SKM-1 (cell line): ENCODE measurements around the gene PDK2.
A peak's percentile ranks its signal among the peaks of the same experiment; 100 is the strongest.

Source experiments
- DNase-seq: peaks from one replicate; lab custom pipeline; 2025; ENCODE audit not compliant: unreplicated experiment; lab: John Stamatoyannopoulos, UW

Gene PDK2

DNA sequence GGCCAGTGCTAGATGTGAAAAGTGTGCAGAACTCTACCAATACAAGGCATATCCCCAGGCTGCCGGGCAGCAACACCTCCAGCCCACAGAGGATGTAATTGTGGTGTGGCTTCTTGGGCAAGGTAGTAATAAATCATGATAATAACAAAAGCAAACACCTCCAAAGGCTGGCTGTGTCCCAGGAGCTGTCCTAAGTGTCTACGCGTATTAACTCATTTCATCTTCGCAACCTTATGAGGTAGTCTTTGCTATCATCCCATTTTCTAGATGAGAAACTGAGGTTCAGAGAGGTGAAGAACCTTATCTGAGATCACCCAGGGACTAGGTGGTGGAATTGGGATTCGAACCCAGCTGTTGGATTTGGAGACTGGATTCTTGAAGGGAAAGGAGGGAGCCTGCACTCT is 5.3 kb downstream of the PDK2 start:
- no peak for DNase-seq

DNA sequence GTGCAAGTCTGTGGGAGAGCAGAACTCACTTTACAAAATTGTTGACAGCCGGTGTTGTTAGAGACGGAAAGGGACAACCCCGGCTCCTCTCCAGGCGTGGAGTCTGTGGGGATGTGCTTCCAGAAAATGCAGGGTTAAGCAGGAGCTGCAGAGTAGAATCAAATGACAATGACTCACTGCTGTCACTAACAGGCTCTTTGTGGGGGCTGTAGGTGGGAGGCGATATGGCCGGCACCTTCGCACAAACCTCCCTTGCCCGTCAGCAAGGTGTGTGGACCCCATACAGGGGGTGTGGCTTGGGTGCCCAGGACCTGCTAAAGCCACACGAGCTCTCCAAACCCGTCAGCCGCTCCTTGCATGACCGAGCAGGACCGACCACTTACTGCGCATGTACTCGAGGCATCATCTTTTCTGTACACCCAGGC is 5.8 kb downstream of the PDK2 start:
- no peak for DNase-seq

DNA sequence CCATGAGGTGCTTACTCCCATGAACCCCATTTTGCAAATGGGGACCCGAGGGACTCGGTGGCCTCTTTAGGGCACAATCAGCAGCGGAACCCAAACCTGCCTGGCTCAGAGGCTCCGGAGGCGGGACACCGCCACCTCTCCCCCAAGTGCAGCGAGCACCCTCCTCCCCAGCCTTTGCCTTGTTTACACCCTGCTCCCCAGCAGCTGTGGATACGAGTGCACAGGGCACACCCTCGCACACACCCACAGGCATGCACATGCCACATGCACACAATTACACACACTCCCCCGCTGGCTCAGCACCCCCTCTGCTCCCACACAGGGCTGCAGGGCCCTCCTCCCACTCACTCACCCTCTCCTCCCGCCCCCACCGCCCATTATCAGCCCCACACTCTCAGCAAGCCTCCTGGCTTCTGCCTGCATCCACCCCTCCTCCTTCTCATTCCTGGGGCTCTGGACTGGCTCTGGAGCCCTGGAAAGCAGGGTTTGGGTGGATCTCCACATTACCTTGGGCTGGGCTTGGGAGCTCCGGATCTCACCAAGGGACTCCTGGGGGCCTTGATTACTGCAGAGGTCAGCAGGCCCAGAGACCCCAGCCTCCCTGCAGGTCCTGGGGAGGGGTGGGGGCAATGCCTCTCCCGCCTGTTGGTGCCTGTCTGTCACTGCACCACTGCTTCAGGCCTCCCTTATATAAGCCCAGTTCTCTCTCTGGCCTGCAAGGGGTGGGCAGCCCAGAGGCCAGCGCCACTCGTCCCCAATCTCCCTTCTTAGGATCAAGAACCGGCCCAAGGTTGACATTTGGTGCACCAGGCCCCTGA is 6.4 kb downstream of the PDK2 start:
- no peak for DNase-seq

DNA sequence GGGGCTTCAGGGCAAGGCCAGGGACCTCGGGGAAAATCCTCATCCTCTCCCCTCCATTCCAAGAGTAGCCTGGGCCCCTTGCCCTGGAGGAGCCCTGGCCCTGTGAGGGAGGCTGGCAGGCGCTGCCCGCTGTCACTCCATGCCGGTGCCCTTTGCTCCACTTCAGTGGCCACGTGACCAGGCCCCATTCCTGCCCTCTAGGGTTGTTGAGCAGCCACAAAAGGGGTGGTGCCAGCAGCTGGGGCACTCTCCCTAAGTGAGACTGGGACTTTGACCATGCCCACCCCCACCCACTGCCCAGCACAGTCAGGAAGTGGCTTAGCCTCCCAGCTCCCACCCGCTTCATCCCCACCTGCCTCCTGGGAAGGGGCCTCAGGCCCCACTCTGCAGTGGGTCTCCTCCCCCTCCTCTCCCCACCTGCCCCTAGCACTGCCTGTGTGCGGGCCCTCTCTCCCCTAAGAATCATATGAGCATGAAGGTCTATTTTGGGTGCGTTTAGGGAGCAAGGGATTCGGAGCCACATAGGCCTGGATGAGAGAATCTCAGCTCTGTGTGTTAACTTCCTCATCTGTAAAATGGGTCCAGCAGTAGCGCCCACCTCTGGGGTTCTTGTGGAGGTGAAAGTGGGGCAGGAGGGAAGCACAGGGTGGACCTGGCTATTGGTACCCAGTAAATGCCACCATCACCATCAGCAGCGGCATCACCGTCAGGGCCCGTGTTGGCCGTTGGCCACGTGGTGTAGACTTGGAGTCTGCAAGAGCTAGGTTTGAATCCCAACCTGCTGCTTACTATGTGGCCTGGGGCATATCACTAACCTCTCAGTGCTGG is 7.2 kb downstream of the PDK2 start:
- DNase-seq = no peak

DNA sequence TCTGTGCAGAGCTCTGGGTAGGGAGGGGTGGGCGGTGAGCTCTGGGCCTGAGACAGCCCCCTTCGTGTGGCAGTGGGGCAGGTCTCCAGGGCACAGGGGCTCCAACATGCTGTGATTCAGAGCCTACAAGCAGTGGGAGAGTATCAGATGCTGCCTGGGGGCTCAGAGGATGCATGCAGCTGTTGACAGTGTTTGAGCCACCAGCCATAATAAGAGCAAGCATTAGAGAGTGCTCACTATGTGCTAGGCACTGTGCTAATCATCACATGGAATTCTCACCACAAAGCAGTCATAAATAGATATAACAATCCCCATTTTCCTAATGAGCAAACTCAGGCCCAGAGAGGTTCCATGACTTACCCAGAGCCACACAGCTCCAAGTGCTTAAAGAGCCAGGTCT is 8.1 kb downstream of the PDK2 start:
- no peak for DNase-seq

DNA sequence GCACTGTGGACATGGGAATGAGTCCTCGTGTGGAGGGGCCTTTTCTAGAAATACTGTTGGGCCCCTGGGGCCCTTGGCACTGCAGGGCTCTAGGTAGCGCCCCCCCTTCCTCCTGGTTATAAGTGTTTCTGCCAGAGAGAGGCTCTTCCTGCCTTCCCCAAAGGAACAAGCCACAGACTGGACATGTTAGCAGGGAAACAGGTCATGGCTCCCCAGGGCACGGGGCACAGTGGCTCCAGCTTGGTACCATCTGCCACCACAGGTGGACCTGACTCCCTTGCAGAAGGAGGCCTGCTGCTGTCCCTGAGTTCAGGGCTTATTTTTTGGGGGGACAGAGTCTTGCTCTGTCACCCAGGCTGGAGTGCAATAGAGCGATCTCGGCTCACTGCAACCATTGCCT is 8.8 kb downstream of the PDK2 start:
- DNase-seq = no peak

DNA sequence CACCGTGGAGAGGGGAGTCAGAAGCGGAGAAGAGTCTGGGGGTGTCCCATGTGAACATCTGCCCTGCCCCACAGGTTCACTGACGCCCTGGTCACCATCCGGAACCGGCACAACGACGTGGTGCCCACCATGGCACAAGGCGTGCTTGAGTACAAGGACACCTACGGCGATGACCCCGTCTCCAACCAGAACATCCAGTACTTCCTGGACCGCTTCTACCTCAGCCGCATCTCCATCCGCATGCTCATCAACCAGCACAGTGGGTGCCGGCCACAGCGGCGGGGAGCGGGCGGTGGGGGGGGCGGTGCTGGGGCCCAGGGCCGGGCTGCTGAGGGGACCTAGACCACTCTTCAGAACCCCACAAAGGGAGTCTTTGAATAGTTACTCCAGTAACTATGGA is 10.7 kb downstream of the PDK2 start:
- DNase-seq = no peak

DNA sequence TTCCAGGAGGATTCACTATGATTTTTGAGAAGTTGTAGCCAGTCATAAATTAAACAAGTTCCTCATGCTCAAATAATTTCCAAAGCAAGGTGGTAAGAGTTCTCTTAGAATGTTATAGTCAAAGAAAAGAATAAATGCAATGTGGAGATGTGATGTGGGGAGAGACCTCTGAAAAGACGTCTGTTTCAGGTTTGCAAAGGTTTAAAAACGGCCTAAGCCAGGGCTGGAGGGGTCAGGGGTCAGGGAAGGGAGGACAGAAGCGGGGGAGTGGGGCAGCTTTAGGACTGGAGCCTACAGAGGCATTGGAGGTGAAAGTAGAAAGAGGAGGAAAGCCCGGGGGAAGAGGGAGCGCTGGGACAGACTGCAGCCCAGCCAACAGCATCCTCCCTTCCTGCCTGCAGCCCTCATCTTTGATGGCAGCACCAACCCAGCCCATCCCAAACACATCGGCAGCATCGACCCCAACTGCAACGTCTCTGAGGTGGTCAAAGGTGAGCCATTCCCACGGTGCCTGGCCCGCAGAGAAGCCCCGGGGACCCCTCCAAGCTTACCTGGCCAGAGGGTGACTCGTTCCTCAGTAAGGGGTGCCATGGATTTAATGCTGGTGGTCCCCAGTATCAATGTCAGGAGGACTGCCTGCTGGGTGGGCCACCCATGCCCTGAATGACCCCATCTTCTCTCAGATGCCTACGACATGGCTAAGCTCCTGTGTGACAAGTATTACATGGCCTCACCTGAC is 11.4 kb downstream of the PDK2 start:
- DNase-seq = no peak

DNA sequence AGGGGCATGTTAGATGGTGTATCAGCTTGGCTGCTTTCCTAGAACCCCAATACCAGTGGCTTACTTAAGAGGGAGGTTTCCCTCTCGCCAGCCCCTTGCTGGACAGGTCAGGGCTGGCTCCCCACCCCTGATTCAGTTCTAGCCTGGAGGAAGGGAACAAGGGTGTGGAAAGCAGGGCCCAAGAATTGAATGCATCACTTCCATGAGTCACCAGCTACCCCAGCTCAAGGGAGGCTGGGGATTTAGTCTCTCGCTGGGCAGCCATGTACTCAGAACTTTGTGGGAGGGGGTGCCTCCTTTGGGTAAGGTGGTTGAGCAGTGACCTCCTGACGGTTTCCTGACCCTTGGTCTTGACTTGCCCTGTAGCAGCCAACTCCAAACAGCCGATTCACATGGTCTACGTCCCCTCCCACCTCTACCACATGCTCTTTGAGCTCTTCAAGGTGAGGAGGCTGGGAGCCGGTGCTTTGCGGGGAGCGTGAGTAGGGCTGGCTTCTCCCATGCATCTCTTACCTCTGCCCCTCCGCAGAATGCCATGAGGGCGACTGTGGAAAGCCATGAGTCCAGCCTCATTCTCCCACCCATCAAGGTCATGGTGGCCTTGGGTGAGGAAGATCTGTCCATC is 12.8 kb downstream of the PDK2 start:
- no peak for DNase-seq

DNA sequence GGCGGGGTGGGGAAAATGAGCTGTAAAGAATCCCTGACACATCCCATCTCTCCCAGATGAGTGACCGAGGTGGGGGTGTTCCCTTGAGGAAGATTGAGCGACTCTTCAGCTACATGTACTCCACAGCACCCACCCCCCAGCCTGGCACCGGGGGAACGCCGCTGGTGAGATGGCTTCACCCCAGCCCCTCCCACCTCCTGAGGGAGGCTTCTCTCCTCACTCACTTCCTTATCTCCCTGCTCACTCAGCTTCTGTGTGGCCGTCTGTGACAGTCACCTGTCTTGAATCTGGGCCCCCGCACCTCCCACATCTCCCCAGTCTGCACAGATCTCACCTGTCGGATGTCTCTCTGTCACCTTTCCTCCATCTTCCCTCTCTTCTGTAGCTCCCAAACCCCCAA is 13.4 kb downstream of the PDK2 start:
- DNase-seq = no peak

DNA sequence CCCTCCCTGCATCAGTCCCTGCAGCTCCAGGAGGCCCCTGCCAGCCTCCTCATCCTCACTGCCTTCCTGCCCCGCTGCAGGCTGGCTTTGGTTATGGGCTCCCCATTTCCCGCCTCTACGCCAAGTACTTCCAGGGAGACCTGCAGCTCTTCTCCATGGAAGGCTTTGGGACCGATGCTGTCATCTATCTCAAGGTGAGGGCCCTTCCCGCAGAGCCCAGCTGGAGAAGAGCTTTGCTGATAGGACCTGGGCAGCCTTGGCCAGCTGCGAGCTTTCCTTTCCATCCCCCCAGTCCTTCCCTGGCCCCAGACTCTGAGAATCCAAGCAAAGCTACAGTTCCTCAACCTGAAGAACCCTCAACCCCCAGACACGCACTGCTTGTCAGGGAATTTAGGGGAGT is 14.1 kb downstream of the PDK2 start:
- DNase-seq = no peak

DNA sequence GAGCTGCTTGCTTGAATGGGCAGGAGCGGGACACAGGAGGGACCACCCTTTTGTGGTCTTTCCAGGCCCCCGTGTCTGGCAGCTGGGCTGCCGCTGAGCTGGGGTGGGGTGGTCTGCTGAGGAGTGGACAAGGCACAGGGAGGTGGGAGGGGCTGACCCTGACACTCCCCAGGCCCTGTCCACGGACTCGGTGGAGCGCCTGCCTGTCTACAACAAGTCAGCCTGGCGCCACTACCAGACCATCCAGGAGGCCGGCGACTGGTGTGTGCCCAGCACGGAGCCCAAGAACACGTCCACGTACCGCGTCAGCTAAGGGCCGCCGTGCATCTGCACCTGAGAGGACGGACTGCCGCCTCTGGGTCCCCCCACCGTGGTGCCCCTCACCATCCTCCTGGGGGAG is 14.6 kb downstream of the PDK2 start:
- DNase-seq = no peak

DNA sequence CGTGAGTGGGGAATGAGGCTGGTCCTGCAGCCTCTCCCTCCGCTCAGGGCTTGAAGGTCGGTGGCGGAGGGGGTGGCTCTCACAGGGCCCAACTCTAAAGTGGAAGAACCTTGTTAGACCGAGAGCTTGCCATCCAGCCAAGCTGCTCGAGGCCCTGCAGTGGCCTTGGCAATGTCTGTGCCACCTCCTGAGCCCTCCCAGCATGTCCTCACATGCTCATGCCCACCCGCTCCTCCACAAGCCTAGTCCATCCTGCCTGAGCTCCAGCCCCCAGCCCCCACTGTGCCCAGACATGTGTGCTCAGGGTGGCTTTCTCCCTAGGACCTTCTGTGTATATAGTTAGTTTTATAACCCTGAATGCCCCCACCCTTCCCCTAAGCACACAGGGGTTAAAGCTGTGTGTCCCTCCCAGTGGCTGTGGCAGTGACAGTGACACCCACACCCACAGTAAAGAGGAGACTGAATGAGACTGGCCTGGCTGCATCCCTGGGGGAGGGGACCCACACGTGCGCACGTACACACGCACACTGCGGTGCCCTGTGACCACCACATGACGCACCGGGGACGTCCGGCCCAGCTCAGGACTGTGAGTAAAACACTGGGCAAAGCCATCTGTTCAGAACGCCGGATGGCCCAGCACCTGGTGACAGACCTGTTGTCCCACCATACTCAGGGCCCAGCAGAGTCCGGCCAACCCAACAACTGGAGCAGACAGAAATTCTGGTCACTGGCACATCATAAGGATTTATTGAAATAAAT is 15.6 kb downstream of the PDK2 start:
- no peak for DNase-seq

DNA sequence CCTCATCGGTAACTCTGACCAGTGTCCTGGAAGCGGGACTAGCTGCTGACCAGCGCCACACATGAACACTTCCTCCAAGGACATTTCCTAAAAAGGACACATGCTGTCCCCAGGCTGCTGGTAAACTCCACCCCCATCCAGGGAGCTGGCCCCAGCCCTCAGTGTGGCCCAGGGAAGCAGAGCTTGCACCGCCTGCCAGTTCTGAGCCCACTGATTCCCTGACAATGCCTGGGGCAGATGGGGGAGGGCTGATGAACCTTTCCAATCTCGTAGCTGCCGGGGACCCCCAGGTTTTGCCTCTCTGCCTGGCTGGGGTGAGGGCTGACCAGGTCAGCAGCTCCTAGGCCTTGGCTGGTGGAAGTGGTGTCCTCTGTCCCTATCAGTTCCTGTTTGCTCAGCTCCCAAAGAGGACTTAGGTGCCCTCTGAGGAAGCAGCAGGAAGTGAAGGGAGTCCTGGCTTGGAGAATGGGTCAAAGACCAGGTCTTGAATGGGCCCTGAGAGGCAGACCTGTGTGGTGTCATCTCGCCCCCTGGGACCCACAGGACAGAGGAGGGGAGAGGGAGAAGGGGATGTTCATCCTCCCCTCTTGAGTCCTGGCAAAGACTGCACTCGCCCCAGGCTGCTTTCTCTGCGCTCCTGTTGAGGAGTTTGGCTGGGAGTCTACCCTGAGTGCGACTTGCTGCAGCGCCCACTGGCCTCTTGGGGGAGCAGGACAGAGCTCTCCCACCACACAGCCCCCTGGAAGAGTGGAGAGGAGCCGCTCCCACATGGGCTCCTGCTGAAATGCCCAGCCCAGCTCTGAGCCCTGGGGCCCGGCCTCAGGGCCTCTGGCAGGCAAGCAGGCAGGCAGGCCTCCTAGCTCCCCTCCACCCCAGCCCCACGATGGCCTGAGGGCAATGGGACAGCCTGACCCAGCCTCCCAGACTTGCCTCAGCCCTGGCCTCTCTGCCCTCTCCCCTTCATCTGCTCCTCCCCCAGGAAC is 16.8 kb downstream of the PDK2 start:
- DNase-seq = no peak

DNA sequence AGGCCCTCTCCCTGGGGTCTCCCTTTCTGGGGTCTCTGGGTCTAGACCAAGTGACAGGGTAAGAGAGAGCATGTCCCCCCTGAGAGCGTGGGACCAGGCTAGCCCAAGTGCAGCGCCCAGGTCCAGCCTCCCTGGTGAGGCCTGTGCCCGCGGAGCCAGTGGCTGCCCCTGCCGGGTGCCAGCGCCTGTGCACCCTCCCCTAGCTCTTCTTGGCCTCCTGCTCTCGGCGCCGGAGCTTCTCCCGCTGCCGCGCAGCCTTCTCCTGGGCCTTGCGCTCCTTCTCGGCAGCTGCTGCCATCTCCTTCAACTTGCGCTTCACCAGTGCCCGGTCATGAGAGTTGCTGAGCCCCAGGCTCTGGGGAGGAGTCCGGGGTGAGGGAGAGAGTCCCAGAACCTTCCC is 17.5 kb downstream of the PDK2 start:
- no peak for DNase-seq

DNA sequence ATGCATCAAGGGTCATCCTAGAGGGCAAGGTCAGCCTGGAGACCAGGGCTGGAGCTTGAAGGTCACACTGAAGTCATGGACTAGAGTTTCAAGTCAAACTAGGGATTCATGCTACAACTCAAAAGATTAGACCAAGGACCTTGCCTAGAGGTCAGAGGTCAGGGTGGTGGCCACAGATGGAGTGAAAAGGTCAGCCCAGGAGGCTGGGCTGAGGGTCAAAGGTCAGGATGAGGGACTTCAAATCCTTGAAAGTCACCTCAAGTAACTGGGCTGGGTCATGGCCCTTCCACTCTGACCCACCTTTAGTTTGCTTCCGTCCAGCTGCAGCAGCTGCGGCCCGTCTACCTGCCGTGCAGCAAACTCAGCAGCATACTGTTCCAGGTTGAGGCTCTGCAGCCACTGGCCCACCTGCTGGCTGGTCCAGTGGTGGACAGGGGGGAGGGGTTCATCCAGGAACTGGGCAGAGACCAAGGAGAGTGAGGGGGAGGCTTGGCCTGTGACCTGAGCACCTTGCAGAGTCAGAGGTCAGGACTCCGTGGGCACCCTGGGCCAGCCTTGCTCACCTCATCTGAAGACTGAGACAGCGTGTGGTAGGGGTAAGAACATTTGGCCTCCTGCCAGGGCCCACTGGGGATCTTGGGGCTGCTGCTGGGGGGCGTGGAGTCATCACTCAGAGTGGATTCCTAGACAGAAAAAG is 18.6 kb downstream of the PDK2 start:
- no peak for DNase-seq

DNA sequence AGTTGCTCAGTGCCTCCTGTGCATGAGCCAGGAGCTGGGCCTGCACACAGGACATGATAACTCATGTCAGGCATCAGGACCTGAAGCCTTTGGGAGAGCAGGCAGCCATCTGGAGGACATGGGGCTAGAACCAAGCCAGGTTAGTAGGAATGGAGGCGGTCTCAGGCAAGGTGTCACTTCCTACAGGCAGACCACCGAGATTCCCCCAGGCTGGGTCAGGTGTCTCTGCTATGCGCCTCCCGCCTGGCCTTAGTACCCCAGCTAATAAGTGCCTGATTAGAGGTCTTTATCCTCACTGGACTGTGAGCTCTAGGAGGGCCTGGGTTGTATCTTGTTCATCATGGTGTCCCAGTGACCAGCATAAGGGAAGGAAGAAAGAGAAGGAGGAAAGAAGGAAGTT is 19.2 kb downstream of the PDK2 start:
- DNase-seq = no peak

DNA sequence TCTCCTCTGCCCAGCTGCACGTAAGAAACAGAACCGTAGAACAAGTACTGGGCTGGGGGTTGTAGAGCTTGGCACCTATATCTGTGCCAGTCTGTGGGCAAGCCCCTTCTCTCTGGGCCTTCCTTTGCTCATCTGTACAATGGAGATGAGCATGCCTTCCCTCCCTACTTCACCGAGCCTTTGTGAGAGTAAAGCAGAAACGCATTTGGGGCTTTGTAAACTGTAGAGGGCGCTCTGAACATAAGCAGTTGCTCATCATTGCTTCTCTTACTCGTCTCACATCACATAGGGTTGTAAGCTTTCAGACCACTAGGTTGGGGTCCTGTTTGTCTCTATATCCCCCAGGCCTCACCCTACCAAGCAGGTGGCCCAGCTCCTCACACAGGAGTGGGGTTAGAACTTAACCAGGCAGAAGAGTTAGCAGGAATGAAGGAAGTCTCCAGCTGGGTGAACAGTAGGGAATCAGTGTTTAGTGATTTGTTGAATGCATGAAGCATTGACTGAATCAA is 19.8 kb downstream of the PDK2 start:
- DNase-seq = peak; percentile 60

DNA sequence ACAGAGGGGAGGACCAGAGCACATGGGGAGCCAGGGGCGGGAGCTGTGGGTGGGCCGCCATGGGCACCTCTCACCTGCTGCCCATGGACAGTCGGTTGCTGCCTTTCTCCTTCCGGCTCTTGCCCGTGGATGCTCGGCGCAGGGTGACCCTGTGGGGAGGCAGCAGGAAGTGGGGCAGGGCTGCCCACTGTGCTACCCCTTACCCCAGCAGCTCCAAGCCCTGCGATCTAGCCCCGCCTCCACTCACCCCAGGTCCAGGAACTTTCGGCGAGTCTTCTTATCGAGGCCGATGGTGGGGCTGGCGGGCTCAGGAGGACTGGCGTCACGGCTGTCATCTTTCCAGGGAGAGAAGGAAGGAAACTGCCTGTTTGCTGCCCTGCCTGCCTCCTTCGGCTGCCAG is 20.6 kb downstream of the PDK2 start:
- DNase-seq = no peak
